Measurements from ENCODE around the gene GAK.

GAK gene

GRCh38 chr4:906339-907102 lies 25.6 kb downstream of the GAK start:
- no peak for DNase-seq

GRCh38 chr4:905485-906338 lies 26.4 kb downstream of the GAK start:
- DNase-seq = no peak

- DNase-seq = no peak
These were observed 28.8 kb downstream of the GAK start for GRCh38 chr4:903066-904046.

GRCh38 chr4:901192-901910 lies 30.8 kb downstream of the GAK start:
- no peak for DNase-seq

DNA sequence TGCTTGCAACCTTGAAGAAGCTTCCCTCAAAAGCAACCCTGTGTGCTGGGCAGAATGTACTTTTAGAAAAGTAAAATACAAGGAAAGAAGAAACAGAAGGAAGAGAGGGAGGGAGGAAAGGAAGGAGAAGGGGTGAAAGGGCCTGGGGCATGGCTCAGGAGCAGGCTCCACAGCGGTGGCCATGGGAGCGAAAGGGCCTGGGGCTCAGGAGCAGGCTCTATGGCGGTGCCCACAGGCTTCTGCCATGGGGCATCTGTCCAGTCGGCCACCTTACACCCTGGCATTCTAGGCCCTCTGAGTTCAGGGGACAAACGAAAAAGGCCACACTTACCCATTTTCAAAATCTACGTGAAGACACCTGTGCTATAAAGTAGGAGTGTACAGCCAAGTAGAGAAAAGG lies 31.4 kb downstream of the GAK start:
- no peak for DNase-seq

- no peak for DNase-seq
These were observed 32.0 kb downstream of the GAK start for GRCh38 chr4:900073-900472.

GRCh38 chr4:899556-899906 lies 32.6 kb downstream of the GAK start:
- no peak for DNase-seq

DNA sequence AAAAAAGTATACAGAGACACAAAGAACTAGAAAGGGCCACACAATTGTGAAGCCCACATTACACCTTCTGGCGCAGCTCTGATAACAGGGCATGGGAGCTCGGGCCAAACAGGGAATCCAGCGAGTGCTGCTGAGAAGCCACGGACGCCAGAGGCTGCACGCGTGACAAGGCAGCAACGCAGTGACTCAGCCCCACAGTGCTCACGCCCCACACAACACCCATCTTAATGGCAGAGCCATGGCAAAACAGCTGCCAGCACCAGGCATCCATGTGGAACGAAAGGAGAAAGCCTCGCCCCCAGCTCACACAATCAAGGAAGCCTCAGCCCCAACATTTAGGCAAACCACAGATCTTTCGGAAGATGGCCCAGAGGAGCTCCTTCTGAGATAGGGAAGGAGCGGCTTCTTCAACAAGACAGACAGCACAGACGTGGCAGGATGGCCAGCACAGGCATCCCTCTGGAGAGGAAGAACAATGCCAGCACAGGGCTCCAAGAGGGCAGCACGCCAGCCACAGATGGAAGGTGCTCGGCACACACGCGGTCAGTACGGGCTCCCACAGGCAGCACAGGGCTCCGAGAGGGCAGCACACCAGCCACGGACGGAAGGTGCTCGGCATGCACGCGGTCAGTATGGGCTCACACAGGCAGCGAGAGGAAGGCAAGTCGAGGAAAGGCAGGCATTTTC lies 33.1 kb downstream of the GAK start:
- DNase-seq = no peak

DNA sequence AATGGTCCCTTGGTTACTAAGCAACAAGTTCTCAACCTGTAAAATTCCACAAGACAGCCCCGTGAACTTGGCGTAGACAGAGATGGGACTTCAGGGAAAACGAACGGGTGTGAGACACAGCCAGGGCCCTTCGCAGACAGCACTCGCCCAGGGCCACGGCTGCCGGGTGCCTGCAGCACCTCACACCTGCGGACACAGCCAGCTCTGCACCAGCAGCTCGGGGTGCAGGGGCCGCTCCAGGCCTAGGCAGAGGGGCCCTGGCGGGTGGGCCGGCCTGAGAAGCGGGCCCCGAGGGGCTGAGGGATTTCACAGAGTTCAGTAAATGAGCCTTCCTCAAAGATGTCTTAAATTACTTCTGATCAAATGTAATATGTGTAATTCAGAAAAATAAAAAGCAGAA lies 34.0 kb downstream of the GAK start:
- DNase-seq = no peak

DNA sequence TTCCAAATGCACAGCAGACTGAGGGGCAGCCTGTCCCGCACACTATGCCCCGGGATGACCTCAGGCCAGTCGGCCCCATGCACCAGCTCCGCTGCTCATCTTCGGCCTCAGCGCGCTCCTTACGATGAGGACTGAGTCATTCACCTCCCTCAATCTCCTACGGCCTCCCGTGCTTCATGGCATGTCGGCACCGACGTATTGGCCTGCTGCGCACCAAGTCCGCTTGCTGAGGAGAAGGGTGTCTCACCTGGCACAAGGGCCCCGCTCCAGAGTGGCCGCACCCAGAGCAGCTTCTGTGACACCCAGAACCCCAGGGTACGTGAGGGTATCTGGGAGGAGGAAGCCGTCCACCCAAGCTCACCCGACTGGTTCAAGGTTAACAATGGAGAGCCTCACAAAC lies 35.5 kb downstream of the GAK start:
- no peak for DNase-seq

- no peak for DNase-seq
These were observed 35.9 kb downstream of the GAK start for GRCh38 chr4:896216-896615.

DNA sequence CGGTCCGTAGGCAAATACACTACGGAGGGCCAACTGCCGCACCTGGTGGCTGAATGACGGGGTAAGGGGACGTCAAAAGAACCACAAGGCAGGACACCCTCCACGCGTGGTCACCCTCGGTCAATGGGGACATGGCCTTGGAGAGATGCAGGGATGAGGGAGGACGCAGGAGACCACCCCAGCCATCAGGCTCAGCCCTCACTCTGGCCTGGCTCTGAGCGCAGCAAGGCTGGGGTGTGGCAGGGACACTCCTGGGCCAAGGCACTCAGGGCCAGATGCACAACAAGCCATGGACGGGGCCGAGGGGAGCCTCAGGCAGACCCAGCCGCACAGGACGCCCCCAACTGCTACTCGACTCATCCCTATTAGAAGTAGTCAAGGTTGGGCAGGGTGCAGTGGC lies 36.5 kb downstream of the GAK start:
- DNase-seq = no peak

DNA sequence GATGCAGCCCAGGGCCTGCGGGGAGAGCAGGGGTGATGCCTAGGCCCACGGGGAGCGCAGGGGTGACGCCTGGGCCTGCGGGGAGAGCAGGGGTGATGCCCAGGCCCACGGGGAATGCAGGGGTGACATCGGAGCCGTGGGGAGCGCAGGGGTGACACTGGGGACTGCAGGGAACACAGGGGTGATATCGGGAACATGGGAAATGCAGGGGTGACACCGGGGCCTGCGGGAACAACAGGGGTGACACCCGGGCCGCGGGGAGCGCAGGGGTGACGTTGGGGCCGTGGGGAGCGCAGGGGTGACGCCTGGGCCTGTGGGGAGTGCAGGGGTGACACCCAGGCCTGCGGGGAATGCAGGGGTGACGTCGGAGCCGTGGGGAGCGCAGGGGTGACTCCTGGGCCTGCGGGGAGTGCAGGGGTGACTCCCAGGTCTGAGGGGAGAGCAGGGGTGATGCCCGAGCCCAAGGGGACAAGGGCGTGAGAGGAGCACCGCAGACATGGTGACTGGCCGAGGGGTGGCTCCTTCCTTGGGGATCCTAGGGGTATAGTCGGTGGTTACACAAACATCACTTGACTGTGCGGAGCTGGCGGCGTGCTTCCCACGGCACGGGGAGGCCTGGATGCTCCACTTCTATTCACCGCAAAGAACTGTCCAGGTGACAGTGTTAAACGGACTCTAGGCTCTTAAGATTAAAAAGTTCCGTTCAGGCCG lies 38.0 kb downstream of the GAK start:
- no peak for DNase-seq

- no peak for DNase-seq
These were observed 38.7 kb downstream of the GAK start for GRCh38 chr4:893276-893994.

DNA sequence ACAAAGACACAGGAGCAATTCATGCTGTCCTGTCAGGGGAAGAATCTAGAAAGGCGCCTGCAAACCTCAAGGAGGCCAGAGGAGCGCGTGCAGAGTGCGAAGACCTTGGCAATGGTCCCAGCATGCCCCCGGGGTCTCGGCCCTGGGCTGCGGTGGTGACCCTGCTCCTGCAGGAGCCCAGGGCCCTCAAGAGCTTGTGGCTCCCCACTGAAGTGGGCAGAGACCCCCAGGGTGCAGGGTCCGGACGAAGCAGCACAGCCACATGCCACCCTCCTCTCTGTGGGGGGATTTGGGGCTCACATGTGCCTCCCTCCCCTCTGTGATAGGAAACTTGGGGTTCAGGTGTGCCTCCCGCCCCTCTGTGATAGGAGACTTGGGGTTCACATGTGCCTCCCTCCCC lies 39.3 kb downstream of the GAK start:
- no peak for DNase-seq

DNA sequence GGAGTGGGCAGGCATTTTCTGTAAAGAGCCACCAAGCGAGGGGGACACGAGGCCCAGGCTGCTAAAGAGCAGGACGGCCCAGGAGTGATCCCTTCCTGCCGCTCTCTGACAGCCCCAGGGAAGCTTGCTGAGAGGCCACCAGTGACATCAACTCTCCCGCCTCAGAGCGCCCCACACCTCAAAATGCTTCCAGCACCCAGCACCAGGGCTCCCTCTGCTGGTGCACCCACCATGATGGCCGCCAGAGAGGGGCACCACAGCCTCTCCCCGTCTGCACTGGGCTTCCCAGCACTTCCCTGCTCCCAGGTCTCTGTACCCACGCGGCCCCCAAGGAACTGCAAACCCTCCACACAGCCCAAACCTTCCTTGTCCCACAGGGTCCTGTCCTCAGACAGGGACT lies 40.4 kb downstream of the GAK start:
- DNase-seq = no peak

- DNase-seq = no peak
These were observed 42.0 kb downstream of the GAK start for GRCh38 chr4:890036-890695.

DNA sequence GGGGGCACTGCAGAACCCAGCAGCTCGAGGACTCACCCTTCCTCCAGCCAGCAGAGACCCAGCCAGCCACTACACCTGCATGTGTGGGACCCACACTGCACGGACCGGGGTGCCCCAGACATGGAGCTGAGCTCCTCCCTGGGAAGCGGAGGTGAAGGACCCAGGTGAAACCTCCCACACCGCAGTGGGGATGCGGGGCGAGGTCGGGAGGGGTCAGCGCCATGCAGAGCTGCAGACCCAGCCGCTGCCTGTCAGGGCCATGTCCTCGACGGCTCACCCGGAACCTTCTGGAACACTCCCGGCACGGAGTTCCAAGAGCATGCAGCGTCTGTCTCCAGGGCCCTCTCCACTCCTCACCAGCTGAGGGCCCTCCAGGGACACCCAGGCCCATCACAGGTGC lies 42.6 kb downstream of the GAK start:
- no peak for DNase-seq

GRCh38 chr4:888029-888428 lies 44.1 kb downstream of the GAK start:
- DNase-seq = no peak
